Stimulated activated CD4-positive, alpha-beta T cell treated with anti-CD3 and anti-CD28 coated beads, TNF-alpha, amount 100 ng/mL, for 48 hours (primary cell): ENCODE results near the gene CMTM4.

Experiments used
- DNase-seq, 3 donors: peaks; one replicate each; pipeline ENCODE4 v3.0.0-alpha.2; 2020; ENCODE audit warnings: low read depth in 3 of 3

CMTM4 gene

GRCh38 chr16:66566051-66566901 lies 130.3 kb downstream of the CMTM4 start, which contains the start of gene CMTM1:
Gene CMTM1 (plus strand): TSS chr16:66566439. CDS start chr16:66566514, 75 bp downstream.
- no peak for DNase-seq
